Inflammatory macrophage treated with lipopolysaccharide for 4 hours (primary cell): ENCODE results near the gene RASSF7.
A peak's percentile ranks its signal among the peaks of the same experiment; 100 is the strongest.
"Not testable (repeated sequence)": the region's sequence is repeated elsewhere in the genome, so short reads cannot be mapped to it uniquely, and the experiment has no call there.

ENCODE experiments used
- DNase-seq: peaks from one replicate; pipeline ENCODE4 v3.0.0-alpha.2; 2020

Gene RASSF7

GRCh38 chr11:567629-568292 is 7.0 kb downstream of the RASSF7 start:
- DNase-seq = no peak

DNA sequence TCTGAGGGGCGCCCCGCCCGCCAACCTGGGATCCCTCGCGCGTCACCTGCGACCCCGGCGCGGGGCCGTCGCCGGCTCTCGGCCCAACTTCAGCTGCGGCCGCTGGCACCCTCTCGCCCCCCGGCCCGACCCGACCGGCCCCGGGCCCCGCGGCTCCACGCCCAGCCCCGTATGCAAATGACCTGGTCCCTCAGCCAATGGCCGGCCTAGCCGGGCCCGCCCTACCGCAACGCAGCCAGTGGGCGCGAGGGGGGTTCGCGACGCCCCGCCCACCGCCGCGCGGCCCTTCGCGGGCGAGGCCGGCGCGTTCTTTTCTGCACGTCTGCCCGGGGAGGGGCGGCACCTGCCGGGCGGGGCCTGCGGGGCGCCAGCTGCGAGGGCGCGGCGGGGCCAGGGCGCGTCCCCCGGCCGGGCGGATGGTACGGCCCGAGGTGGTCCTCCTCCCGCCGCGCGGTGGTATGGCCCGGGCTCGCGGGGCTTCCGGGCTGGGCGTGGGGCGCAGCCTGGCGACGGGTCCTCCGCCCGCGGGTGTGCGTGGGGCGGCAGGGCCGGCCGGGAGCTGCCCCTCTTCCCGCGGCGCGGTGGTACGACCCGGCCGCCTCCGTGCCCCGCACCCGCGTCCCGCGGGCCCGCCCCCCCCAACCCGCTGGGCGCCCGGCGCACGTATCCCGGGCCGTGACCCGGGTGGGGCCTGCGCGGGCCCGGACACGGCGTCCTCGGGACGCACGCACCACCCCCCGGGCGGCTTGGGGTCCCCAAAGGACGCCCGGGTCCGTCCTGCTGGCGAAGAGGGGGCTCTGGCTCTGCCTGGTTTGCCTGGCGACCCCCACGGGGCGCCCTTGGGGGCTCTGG is 7.8 kb downstream of the RASSF7 start:
- peak; percentile 96 for DNase-seq

DNA sequence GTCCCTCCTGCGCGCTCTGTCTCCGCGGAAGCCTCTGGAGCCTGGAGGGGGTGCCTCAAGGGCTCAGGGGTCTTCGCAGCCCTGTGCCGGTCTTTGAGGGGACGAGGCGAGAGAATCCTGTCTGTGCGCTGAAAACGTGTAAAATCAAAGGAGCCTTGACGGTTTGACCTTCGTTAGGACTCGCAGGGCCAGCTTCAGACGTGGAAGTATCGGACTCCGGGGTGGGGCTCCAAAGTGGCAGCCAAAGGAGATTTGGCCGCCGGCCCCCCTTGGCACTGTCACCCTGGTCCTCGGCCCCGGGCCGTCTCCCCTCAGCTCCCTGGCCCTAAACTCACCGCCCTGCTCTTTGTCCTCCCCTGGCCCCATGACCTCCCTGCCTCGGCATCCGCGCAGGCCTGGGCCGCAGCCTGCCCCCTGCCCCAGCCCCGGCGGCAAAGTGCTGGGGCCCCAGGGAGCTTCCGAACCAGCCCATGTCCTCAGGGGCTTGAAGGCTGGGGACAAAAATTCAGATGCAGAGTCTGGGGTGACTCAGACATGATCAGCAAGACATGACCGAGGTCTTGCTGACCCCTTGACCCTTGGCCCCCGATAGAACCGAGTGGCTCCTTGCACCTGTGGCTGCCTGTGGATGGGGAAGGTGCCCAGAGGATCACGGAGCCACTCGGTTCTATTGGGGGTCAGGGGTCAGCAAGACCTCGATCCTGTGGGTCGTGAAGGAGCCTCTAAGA is 8.6 kb downstream of the RASSF7 start:
- DNase-seq = no peak

GRCh38 chr11:571802-572185 is 11.0 kb downstream of the RASSF7 start:
- DNase-seq = no peak

GRCh38 chr11:573146-573759 is 12.5 kb downstream of the RASSF7 start:
- no peak for DNase-seq

- not testable (repeated sequence) for DNase-seq
Measured at GRCh38 chr11:574031-574570, 13.3 kb downstream of the RASSF7 start.

- no peak for DNase-seq
Measured at GRCh38 chr11:574632-575312, 14.0 kb downstream of the RASSF7 start.

DNA sequence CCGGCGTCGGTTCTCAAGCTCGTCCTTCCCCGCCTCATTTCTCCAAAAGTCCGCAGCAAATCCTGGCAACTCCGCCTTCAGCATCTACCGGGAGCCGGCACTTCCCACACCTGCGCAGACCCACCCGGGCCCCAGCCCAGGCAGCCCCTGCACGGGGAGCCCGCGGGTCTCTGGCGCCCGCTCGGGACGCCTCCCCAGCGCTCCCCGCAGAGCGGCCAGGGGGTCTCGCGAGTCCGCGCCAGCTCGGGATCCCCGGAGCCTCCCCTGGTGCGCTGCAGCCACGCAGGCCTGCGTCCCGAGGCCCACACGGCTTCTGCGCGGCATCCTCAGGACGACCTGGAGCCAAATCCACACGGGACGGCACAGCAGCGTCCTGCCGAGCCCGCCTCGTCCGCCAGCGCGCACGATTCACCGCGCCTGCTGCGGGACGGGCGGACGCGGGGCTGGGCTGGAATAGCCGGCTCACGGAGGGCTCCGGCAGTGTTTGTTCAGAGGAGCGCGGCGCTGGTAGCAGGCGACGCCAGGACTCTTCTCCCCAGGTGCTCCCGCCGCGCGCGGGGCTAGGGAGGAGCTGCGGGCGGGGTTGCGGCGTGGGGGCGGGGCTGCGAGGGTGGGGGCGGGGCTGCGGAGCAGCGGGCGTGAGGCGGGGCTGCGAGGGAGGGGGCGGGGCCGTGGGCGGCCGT is 14.7 kb downstream of the RASSF7 start:
- DNase-seq = no peak

DNA sequence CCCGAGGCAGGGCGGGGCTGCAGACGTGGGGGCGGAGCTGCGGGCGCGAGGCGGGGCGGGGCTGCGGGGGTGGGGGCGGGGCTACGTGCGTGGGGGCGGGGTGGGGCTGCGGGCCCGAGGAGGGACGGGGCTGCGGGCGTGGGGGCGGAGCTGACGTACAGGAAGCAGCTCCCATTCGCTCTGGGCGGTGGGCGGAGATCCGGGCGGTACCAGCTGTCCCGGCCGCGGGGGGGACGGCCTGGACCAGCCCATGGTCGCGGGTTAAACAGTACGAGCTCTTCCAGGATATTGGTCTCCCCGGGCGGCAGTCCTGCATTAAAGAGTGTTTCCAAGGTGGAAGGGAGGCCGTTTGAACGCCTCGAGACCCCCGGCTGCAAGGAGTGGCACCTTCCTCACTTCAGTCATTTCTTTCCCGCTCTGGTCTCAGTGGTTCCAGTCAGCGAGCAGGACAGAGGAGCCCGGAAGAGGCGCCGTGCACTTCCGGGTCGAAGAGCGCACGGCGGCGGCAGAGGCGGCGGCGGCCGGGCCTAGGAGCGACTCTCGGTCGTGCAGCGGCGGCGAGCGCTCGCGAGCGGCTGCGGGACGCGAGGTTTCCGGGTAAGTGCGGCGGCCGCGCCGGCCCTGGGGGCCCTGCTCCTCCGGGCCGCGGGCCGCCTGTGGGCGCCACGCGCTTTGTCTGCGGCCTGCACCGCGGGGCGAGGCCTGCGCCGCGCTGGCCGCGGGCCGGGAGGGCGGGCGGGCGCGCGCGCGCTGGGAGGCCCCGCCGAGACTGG is 15.4 kb downstream of the RASSF7 start, which contains the start of gene PHRF1:
Gene PHRF1 (plus strand): TSS at position 475 of the 773 bp plus-strand sequence. CDS start 5,043 bp downstream, outside the sequence.
- peak; percentile 96 for DNase-seq

GRCh38 chr11:576811-577610 is 16.2 kb downstream of the RASSF7 start:
- no peak for DNase-seq

DNA sequence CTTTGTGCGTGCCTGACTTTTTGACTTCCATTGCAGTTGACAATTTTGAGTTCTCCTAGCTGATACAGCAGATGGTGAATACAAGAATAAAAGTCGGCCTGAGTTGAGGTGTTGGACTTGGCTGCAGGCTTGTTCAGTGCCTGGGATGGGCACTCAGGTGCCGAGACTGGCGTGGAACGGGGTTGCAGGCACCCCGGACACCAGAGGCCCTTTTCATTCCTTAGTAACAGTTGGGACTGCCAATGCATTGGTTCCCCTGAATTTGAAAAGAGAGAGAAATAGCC is 16.8 kb downstream of the RASSF7 start:
- no peak for DNase-seq

- DNase-seq = no peak
Measured at GRCh38 chr11:578276-579035, 17.7 kb downstream of the RASSF7 start.

GRCh38 chr11:579830-580601 is 19.2 kb downstream of the RASSF7 start:
- DNase-seq = no peak

GRCh38 chr11:581342-581741 is 20.6 kb downstream of the RASSF7 start:
- no peak for DNase-seq

DNA sequence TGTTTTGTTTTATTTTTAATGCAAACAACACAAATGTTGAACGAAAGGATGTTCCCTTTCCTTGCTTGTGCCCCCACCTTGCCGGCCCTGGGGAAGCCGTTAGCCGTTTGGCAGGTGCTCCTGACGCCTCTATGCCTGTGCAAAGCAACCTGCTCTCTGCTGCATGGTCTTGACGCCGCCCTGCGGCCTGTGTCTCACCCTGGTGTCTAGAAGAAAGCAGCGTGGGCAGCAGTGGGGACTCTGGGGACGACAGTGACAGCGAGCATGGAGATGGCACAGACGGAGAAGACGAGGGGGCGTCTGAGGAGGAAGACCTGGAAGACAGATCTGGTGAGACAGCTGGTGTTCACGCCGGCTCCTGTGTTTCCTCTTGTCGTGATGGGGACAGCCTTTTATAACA is 21.0 kb downstream of the RASSF7 start:
- no peak for DNase-seq

DNA sequence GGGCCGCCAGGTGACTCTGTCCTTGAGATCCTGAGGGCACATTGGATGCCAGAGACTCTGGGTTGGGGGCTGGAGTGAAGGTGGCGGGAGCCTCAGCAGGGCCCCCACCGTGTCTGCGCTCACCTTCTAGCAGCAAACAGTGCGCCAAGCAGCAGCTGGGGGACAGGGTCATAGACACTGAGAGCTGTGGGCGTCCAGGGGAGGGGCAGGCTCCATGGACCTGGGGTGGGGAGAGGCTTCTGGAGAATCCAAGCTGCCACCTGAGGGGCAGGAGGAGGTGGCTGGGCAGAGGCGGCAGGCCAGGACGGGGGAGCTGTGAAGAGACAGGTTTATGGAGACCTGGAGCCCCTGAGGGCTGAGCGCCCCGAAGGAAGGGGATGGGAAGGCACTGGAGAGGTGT is 23.5 kb downstream of the RASSF7 start:
- DNase-seq = no peak

GRCh38 chr11:586376-587316 is 25.9 kb downstream of the RASSF7 start:
- no peak for DNase-seq
